Activated naive CD4-positive, alpha-beta T cell treated with anti-CD3 and anti-CD28 coated beads, Interleukin-2, amount 50 U/mL, for 72 hours (primary cell): ENCODE measurements around the gene CDC20B. TPM values are rescaled to one million over a fixed set of nuclear protein-coding genes. Genes with fewer than 3 reads are reported as not detected.
"Not testable (repeated sequence)": the region's sequence is repeated elsewhere in the genome, so short reads cannot be mapped to it uniquely, and the experiment has no call there.

ENCODE experiments used
- ATAC-seq, 2 donors: fragments of 150-1000 bp; cut with Tn5 transposase; 2 replicates each; pipeline ENCODE4 v1.10.0; 2021; ENCODE audit warnings: mild to moderate bottlenecking in 2 of 2, moderate library complexity in 2 of 2
- DNase-seq, 2 donors: peaks; one replicate each; pipeline ENCODE4 v3.0.0; 2021 to 2022; ENCODE audit warnings: low spot score in 2 of 2
- H3K27ac Mint-ChIP-seq, 2 donors: one replicate each; pipeline ENCODE4 v1.8.0; 2022; ENCODE audit warnings: mild to moderate bottlenecking in 2 of 2, mixed read lengths in 2 of 2
- H3K36me3 Mint-ChIP-seq, 2 donors: one replicate each; pipeline ENCODE4 v1.8.0; 2022; ENCODE audit warnings: mixed read lengths in 2 of 2
- H3K9me3 Mint-ChIP-seq, 2 donors: one replicate each; pipeline ENCODE4 v1.8.0; 2022; ENCODE audit warnings: mixed read lengths in 2 of 2
- total RNA-seq, 2 donors: library from RNA; stranded (reverse); gene quantifications; one replicate each; pipeline ENCODE4 v1.2.3, GENCODE V29; 2022

The CDC20B gene
- total RNA-seq, 2 donors from 2014 or later = not detected

DNA sequence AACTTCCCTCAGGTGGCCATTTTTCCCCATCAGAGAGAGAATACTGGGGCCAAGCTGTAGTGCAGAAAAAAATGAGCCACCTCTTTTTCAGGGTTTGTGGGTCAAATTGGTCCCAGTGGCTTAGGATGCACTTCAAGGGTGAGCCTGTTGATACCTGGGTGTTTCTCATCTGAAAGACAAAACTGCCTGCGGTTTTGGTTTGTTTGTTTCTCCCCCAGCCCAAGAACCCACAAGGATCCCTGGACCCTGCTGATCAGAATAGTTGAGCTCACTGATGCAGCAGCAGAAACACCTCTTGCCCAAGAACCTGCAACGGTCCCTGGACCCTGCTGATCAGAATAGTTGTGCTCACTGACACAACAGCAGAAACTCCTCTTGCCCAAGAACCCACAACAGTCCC lies 83.7 kb downstream of the CDC20B start:
- not testable (repeated sequence) for ATAC-seq, DNase-seq, H3K27ac Mint-ChIP-seq

DNA sequence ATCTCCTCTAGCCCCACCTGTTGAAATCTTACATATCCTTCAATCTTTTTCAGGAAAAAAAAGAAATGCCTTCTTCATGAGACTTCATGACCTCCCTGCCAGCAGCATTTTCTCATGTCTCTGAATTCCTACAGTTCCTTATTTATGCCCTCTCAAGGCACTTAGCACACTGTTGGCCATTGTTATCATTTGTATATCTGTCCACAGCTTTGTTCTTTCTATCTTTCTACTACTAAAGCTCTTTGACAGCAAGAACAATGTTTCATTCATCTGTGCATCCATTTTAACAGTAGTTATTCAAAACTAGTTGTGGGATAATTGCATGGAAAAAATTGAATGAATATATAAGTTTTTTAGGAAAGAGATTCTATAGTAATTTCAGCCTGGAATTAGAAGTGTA lies 91.4 kb downstream of the CDC20B start:
- ATAC-seq (no peak), DNase-seq (no peak)
- H3K27ac Mint-ChIP-seq = no peak overlapping the region
- peaks cover 19 to 26% of the 10 kb centered on the region in 2 donors for H3K9me3 Mint-ChIP-seq
- H3K36me3 Mint-ChIP-seq = peaks cover 23 to 46% of the 10 kb centered on the region in 2 donors

More for the DNA sequence above, 83.7 kb downstream of the CDC20B start:
- Mint-ChIP-seq H3K9me3 (peaks cover 23 to 31% of the 10 kb centered on the region in 2 donors), H3K36me3 (peaks cover 11 to 12% of the 10 kb centered on the region in 2 donors)

GRCh38 chr5:55073211-55073610 lies 99.8 kb downstream of the CDC20B start:
- peaks cover 1 to 4% of the 10 kb centered on the region in 2 donors for H3K36me3 Mint-ChIP-seq
- H3K9me3 Mint-ChIP-seq = peaks cover 8 to 12% of the 10 kb centered on the region in 2 donors
- peak; percentile 34 to 42 for ATAC-seq
- no peak for DNase-seq
- peak overlapping the region in 1 of 2 donors; percentile 71 for H3K27ac Mint-ChIP-seq

DNA sequence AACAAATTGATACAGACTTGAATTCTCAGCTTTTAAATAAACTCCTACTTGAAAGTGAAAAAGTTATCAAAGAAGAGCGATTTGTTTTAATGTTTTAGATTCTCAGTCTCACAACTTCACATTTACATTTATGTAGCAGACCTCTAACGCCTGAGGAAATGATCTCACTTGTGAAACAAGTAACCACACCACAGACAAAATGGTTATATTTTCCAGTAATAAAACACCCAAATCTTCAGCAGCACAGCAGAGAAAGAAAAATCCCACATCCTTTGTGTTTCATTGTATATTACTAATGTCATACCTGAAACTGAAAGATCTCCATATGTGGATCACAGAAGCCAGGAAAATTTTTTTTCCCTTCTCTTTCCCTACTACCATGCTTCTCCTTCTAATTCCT lies 100.3 kb downstream of the CDC20B start:
- ATAC-seq (peak; percentile 87 to 89), DNase-seq (no peak)
- peaks cover 5 to 8% of the 10 kb centered on the region in 2 donors for H3K9me3 Mint-ChIP-seq
- no peaks in the 10 kb centered on the region for H3K36me3 Mint-ChIP-seq
- H3K27ac Mint-ChIP-seq = peak overlapping the region; percentile 13 to 71

GRCh38 chr5:55071413-55071812 lies 101.6 kb downstream of the CDC20B start:
- DNase-seq = no peak
- Mint-ChIP-seq H3K9me3 (peaks cover 7 to 8% of the 10 kb centered on the region in 2 donors), H3K27ac (no peak overlapping the region), H3K36me3 (peaks cover 0 to 6% of the 10 kb centered on the region in 2 donors)
- no peak for ATAC-seq

DNA sequence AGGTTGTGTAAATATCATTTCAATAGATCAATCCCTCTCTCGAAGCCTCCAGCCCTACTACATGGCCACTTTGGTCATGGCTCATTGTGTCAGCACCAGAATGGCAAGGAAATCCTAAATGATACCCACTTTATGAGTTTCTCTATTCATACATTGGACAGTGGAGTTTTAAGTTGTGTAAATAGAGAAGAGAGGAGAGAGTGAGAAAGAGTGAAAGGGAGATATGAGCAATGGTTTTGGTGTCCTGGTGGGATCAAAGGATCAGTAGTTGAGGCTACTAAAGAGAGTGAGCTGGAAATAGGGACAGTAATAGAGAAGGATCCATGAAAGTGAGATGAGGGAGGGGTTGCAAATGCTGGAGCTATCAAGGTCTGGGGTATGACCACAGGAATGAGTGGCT lies 102.0 kb downstream of the CDC20B start:
- peaks cover 8 to 10% of the 10 kb centered on the region in 2 donors for H3K9me3 Mint-ChIP-seq
- peaks cover 0 to 10% of the 10 kb centered on the region in 2 donors for H3K36me3 Mint-ChIP-seq
- ATAC-seq = peak; percentile 39 to 69
- no peak for DNase-seq
- H3K27ac Mint-ChIP-seq = no peak overlapping the region

GRCh38 chr5:55066277-55066676 lies 106.7 kb downstream of the CDC20B start:
- DNase-seq = no peak
- peak overlapping the region in 1 of 2 donors; percentile 54 for H3K27ac Mint-ChIP-seq
- peaks cover 0 to 10% of the 10 kb centered on the region in 2 donors for H3K36me3 Mint-ChIP-seq
- peak; percentile 56 to 71 for ATAC-seq
- H3K9me3 Mint-ChIP-seq = peaks cover 12 to 13% of the 10 kb centered on the region in 2 donors

DNA sequence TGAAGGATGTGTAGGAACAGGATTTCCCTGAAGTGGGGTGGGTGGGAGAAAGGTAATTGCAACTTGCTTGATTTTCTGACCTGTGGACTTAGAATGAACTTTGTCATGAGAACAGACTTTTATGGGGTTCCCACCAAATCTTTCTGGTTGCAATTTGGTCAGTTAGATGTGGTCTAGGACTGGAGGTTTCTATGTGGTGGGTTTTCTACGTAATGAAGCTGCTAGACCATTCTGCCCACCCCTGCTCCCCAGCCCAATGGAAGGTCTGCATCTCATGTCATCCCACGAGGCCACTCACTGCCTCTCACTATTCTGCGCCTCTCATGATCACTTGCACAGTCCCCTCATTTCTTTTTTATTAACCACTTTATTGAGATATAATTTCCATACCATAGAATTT lies 108.5 kb downstream of the CDC20B start:
- DNase-seq = no peak
- Mint-ChIP-seq H3K9me3 (peaks cover 9 to 14% of the 10 kb centered on the region in 2 donors), H3K27ac (no peak overlapping the region), H3K36me3 (peaks cover 10 to 14% of the 10 kb centered on the region in 2 donors)
- no peak for ATAC-seq

DNA sequence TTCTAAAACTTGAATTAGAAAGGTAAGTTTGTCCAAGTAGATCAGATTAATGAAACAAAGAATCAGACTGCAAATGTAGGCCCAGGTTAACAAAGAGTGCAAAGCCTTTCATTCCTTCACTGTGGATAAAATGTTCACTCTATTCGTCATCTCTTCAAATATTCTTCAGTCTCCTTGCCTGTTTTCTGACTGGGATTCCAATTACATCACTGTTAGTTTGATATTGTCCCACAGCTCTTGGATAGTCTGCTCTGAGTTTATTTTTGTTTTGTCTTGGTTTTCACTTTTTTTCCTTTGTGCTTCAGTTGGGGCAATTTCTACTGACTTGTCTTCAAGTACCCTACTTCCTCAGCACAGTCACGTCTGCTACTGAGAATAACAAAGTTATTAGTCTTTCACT lies 109.1 kb downstream of the CDC20B start:
- no peak overlapping the region for H3K27ac Mint-ChIP-seq
- H3K9me3 Mint-ChIP-seq = peaks cover 7 to 11% of the 10 kb centered on the region in 2 donors
- DNase-seq (no peak), ATAC-seq (no peak)
- peaks cover 10 to 14% of the 10 kb centered on the region in 2 donors for H3K36me3 Mint-ChIP-seq

DNA sequence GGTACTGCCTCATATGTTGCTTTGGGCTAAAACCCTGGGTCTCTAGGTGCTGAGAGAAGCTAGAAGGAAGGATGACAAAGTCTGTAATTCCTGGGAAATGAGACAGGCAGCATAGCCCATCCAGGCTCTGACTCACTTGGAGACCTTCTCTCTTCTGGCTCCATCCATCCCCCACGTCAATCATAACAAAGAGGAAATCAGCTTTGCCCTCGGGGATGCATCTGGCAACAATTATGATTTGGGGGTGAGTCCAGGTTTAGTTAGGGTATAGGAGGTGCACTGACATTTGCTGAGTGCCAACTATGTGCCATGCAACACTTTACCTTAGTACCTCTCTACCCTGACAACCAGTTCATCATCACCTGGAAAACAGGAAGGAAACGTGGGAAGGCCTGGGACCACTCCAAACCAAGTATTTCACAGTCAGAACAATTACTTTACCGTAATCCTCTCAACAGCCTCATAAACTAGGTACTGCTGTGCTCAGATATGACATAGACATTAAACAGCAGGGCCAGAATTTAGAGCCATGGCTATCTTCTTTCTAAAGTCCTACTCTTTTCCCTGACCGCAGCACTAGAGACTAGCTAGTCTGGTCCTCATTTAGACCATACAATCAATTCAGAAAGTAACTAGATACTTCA lies 109.6 kb downstream of the CDC20B start:
- no peak for ATAC-seq
- no peak for DNase-seq
- Mint-ChIP-seq H3K9me3 (peaks cover 7 to 11% of the 10 kb centered on the region in 2 donors), H3K36me3 (peaks cover 10 to 14% of the 10 kb centered on the region in 2 donors), H3K27ac (no peak overlapping the region)

Other genes with a start within 250 kb of the CDC20B start
- gene ESM1, start 187.6 kb downstream of the CDC20B start, total RNA-seq = not detected
- under 1 TPM in 1 of 2 donors, not detected in 1; 0.98 TPM for gene GZMK, start 148.9 kb downstream of the CDC20B start, total RNA-seq
- gene GZMA, start 70.5 kb downstream of the CDC20B start, total RNA-seq = 1 to 10 TPM; 1.7 to 3.3 TPM
- not detected for gene GPX8, start 13.0 kb downstream of the CDC20B start, total RNA-seq
- gene MCIDAS, start 54.1 kb upstream of the CDC20B start, total RNA-seq = under 1 TPM in 1 of 2 donors, not detected in 1; 0.18 TPM
- not detected for gene CCNO, start 60.4 kb upstream of the CDC20B start, total RNA-seq
- gene DHX29, start 134.5 kb upstream of the CDC20B start, total RNA-seq = 10 to 100 TPM; 10.2 to 10.8 TPM
- gene MTREX, start 134.8 kb upstream of the CDC20B start, total RNA-seq = 10 to 100 TPM; 73.4 to 99.2 TPM